Renal pelvis (tissue), 4 donors: Measurements from ENCODE around the gene SEMA6A. TPM values are rescaled to one million over a fixed set of nuclear protein-coding genes. Genes with fewer than 3 reads are reported as not detected.

Experiments used
- DNase-seq: peaks from one replicate; pipeline ENCODE4 v3.0.0-alpha.2; 2013
- polyA plus RNA-seq, 3 donors: library from polyadenylated mRNA; unstranded; fragments of 120-200 nt; gene quantifications; one replicate each; pipeline ENCODE4 v1.2.1, GENCODE V29; 2013; ENCODE audit not compliant: insufficient read length in 3 of 3

Gene SEMA6A
- polyA plus RNA-seq, 3 donors, result 46.0 to 67.2 (median 64.2) TPM

DNA sequence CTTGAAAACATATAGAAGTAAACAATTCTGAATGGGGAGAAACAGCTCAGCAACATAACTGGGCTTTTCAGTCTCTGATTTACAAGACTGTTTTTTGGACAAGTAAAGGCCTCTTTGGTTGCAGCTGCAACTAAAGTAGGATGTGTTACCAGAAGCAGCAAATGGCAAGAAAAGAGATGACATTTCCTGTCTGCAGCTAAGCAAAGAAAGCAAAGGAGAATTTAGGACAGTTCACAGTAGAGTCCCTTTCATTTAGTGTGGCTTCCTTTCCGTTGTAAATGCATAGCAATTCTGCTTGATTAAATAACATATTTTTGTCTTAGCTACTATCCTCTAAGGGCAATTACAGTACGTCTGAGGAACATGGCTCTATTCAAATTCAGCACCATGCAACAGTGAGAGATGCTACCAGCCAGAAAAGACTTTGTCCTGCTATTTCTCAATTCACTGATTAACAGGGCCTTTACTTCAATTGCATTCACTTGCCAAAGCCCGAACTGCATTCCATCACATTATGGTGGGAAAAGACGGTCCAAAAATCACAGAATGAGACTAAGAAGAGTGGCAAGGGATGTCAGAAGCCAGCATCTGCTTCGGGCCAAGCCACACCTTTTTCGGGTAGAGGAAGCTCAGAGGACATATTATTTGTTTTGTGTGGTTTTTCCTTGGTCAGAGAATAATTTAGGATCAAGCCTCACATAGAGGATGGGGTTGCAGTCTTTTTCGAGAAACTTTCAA is 107.7 kb downstream of the SEMA6A start:
- DNase-seq, result no peak

DNA sequence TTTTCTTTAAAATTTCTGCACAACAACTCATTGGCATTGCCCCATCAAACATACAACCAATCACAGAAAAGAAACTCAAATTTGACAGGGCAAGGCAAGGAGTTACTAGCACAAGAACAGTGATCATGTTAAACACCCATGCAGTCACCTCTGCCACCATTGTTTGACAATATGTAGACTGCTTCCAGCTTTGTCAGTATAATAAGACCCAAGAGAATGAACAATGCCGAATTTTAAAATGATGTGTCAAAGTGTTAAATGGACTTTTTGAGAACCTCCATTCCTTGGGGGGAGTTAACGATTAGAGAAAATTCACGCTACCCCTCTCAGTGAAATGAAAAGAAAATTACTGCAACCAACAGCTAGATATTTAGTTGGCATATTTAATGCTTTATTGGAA is 109.2 kb downstream of the SEMA6A start:
- DNase-seq, result no peak

DNA sequence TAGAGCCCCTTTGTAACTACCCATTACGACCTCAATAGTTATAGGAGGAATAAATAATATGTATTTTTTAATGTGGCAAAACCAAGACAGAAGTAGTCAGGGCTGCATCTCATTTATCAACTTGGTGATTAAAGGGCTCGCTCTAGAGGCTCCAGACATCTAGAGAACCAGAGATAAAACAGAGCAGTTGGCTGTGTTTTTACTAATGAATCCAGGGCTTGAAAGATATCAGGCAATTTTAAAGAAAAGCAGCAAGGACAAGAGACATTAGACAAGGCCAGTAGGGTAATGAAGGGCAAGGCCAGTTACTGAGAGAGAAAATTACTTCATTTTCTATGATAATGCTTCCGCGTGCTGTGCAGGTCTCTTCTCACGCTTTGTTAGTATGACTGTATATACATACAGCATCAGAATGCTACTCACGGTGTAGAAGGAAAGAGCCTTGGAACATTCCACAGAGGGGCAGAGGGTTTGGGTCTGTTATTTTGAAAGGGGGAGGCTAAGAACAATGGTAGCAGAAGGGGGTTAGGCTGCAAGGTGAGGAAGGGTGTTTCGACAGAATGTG is 110.4 kb downstream of the SEMA6A start:
- DNase-seq, result no peak

DNA sequence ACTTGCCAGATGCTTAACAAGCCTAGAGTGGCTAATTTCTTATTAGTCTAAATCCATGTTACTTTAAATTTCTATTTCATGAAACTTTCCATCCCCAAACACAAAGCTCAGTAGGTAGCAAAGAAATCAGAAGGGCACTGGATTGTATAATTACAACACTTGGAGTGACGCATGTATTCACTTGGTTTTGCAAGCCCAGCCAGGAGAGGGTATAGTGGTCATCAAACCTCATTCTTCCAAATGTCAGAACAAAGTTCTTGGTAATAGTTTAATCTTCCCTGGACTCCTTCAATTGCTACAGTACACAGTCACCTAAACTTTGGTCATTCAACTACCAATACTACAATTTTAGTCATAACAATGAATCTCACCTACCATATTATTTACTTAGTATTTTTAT is 112.1 kb downstream of the SEMA6A start:
- DNase-seq, result no peak

DNA sequence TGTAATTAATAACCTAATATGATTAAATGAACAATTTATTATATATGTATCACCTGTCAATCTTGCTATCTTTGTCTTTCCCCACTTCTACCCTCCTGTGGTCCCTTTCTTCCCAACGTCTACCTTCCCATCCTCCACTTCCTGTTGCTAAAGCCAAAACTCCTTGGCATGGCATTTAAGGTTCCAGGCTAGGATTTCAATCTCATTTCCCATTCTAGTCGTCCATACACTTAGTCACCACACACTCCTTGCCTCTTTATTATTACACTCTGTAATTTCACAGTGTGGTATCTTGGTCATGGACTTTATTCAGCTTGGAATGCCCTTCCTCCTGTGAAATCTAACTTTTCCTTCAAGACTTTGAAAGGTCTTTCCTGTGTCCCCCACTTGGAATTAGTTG is 115.3 kb downstream of the SEMA6A start:
- no peak for DNase-seq

DNA sequence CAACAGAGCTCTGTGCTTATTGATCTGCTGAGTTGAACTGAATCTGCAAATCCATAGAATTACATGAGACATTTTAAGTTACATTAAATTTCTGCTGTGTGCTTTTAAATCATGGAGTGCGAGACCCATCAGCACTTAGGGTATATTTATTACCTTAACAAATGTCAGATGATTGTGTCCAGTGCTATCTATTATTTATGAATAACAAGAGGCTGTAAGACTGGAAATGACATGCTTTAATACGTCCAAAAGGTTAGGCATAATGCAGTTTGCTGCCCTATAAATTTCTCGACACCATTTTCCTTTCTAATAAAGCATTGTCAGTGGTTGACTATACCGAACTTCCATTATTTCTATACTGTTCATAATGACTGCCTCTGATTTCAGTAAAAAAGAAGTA is 117.6 kb downstream of the SEMA6A start:
- DNase-seq, result no peak

DNA sequence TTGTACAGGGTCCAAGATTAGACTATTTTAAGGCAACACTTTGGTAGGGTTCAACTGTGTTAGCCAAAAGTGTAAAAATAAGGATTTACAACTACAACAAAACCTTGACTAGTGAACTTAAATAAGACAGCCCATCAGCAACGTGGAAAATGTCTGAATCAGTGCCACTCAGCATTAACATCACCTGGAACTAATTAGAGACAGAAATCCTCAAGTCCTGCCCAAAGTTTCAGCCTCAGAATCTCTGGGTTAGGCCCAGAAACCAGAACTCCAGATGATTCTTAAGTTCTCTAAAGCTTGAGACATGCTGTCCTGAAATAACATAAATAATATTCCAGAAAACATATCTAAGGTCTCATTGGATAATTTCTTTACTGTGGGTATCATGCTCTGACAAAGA is 118.6 kb downstream of the SEMA6A start:
- DNase-seq, result no peak

DNA sequence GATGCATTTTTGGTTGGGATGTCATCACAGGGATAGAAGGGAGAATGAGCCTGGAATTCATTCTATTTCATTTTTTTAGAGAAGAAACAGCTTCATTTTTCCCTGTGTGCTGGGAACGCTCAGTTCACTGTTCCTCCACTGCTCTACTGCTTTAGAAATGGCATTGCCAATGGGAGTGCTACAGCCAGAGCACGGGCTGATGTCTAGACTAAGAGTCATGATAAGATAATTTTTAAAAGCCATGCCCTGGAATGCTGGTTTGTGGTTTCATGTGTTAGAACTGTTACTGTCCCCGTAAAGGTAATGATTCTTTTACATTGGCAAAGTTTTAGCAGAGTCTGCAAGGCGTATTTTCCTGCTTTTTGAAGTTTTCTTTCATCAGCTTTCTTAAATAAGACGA is 119.6 kb downstream of the SEMA6A start:
- DNase-seq, result no peak

DNA sequence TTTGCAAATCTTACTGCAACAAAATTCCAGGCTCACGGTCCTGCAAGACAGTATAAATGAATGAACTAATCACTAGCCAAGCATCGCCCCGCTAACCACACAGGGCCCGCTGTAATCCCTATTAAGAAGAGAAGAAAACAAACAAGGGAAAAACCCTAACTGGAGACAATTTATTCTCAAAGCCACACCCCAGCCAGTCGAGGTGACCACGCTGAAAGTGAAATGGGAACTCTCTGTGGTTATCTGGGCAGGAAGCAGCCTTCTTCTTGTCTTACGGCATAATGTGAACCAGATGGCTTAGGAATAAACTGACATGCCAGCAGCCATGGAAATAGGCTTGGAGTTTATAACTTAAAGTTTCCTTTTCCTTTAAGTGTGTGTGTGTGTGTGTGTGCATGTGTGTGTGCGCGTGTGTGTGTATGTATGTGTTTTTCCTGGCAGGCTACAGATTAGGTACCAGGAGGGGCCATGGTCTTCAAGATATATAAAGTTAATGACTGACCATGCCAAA is 120.2 kb downstream of the SEMA6A start:
- DNase-seq, result peak; percentile 63

DNA sequence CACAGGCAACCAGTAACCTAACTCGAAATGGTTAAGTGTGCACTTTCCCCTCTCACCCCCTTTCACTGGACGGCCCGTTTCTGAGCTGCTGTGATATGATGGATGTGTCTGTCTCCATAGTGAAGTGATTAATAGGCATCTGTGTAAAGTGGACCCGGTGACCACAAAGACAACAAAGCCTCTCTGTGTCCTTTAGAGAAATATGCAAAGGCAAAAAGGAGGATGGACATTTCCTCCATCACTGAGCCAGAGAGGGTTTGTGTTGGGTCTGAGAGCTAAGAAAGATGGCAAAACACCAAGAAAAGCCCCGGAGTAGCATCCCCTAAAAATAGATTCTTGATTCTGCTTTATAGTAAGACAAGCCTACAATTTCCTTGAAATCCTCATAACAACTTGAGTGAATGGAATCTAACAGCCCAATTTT is 120.6 kb downstream of the SEMA6A start:
- no peak for DNase-seq

DNA sequence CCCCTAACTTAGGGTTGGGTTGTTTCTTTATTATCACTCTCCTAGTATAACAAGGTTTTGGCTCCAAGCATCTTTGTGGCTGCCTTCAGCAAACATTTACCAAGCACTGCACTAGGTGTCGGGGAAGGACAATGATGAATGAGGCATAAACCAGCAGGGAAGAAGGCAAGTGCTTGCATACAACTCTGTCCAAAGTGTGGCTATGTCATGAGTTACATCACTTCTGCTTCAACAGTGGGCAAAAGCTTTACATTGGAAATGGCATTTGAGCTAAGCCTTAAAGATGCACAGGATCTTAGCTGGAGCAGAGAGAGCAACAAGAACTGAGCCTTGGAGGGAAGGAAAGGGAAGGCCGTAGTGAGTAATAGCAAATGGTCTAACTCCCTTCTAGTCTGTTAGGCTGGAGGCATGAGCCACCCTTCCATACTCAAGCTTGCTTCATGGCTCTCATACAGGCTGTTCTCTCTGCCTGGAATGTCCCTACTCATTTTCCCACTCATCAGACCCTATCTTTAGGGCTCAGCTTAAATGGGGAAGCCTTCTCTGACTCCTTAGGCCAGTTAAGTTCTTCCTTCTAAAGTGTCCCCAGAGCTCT is 121.8 kb downstream of the SEMA6A start:
- no peak for DNase-seq

DNA sequence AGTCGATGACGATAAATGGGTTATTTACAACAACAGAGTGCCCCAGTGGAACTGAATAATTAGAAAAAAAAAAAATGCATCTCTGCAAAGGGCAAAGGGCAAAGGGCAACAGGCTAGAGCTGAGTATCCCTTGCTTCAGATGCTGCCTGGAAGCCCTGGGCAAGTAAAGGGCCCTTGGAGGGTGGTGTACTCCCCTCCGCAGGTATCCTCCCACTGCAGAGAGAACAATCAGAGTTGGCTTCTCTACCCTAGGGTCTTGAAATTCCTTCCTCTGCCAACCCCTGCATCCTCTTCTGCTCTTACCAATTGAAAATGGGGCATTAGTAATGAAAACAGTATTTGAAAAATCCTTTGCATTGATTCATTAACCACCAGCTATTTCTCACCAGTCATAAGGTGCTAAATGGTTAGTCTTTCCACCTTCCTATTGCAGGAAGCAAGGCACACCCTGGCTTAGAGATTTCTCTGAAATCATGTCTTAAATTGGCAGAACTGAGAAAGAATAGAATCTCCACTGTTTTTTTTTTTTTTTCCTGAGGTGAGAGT is 122.6 kb downstream of the SEMA6A start:
- DNase-seq, result no peak

DNA sequence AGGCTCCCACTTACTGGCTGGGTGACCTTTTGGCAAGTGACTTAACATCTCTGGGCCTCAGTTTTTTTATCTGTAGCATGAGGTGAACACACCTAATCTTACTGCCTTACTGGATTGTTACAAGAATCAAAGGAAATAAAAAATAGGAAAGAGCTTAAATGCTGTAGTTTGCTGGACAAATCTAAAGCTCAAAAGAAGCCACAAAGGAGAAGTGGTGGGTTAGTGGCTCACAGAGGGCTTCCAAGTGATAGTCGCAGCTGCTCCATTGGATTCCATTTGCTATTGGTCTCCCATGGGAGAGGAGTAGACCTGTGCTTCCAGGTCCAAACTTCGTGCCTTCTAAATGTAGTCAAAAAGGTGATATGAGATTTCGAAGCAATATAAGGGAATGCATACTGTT is 123.6 kb downstream of the SEMA6A start:
- no peak for DNase-seq

DNA sequence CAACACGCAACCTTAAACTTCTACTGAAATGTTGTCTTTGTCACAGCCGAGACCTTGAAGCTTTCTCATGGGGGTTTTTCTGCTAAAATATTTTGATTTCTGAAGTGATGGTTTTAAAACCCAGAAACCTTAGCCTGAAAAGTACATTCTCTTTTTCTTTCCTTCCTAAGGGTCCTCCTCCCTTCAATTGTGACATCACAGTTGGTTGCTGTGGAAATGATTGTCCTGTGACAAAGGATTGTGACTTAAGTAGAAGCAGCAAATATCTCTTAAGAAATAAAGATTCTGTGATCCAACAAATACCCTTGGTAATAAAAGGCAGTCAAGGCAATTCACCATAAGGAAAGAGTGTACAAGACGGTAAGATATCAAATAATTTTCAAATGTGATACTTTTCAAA is 125.2 kb downstream of the SEMA6A start:
- DNase-seq, result no peak

DNA sequence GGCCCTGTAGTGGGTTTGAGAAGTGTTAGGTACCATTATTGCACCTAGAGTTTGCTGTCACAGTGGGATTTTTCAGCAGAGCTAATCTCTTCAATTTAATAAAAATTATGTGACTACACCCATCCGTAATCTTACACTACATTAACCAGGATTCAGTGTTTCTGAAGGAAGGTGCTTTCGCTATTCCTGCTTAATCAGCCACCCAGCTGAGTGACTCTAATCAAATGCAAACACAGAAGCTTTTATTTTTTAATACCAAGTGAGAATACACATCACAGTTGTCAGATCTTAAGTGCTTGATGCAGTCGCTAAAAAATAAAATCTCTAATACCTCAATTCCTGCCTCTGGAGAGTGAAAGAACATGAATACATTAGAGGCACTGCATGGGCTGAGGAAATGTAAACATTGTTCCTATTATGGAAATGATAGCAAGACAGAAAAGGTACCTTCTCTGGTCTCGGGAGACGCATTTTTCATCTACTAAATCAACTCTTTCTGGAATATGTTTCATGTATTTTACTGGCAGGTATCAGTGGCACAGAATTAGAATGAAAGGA is 125.7 kb downstream of the SEMA6A start:
- no peak for DNase-seq

DNA sequence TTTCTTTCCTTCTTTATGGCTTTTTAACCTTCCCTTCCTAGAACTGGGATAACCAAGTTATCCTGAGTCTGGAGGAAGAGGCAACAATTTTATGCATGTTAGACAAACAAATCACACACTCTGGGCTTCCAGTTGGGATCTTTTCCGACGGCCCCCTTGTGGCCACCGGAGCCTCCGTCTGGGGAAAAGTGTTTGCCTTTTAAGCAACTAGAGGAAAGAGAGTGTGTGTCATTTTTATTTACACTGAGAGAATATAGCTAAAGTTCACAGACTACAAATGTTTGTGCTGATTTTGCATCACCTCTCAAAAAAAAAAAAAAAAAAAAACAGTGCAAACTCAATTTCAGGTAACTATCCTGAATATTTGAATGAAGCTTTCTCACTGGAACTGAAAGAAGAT is 126.2 kb downstream of the SEMA6A start:
- DNase-seq, result no peak

DNA sequence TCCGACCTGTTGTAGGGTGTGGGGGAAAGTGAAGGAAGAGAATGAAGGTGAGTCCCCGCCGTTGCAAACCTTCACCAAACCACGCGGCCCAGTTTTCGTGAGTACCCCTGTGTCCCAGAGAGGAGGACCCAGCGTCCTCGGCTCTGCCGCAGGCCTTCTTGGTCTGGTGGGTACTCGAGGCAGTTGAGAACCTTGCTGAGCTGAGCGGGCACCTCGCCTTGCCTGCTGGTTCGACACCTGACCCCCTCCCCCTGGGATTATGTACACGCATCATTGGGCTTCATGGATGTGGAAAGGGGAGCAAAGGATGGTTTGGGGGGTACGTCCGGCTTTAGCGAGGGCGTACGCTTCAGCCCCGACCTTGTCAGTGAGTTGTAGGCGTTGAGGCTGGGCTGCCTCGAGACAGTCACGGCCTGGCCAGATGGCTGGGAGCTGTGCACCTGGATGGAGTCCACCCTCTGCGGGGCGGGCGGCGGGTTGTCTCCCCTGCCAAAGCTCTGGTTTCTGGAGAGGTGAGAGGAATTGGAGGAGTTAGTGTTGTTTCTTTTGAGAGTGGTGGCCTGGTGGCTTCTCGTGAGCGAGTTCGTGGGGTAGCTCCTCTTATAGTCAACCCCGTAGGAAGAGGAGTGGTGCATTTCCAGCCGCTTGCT is 128.1 kb downstream of the SEMA6A start:
- DNase-seq, result no peak

DNA sequence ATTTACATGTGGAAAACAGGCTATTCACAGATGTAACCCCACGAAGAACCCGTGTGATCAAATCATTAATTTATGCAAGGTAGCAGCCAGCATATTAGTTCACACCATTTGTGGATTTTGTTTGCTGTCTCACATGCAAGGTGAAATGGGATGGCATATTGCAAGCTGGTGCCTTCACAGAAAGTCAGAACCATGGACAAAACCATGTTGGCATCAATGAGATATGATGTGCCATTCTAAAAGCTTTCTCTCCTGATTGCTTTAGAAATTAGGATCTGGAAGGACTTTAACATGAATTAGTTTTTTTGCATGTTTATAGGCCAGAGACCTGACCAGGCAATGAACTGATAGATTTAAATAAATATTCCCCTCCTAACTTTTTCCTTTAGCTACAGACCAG is 129.3 kb downstream of the SEMA6A start:
- no peak for DNase-seq

DNA sequence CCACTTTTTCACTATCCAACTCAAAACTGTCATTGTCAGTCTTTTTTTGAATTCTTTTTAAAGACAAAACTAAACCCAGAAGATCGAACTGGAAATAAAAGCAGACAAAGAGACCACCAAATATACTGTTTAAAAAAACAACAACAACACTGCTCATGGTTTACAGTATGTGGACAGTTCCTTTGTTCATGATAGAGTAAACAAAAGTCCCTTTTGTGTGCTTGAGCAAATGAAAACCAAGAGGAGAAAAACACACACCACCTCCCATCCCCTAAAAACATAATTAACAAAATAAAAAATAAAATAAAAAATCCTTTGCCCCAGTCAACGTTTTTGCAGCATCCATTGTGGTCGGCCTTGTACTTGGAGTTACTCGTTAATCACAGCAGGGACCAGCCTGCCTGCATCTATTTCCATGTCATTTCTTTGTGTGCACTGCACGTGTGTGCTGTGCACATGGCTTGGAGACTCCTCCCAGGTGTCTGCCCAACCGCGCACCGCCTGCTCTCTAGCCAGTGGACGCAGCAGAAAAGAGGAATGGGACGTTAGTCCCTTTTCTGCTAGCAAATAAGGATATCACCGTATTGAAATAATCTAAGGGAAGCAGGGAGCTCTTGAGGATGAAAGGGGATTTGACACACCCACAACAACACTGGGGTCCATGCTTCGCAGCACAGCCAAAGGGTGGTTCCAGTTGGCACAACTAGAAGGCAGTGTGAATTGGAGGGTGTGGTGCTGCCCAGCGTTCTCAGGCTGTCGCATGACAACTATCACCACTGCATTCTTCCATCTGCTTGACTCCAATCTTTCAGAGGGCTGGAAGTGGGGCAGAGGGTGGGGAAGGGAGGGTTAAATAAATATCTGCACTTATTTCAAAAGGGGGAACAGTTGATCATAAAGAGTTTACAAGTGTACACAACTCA is 130.0 kb downstream of the SEMA6A start:
- no peak for DNase-seq

DNA sequence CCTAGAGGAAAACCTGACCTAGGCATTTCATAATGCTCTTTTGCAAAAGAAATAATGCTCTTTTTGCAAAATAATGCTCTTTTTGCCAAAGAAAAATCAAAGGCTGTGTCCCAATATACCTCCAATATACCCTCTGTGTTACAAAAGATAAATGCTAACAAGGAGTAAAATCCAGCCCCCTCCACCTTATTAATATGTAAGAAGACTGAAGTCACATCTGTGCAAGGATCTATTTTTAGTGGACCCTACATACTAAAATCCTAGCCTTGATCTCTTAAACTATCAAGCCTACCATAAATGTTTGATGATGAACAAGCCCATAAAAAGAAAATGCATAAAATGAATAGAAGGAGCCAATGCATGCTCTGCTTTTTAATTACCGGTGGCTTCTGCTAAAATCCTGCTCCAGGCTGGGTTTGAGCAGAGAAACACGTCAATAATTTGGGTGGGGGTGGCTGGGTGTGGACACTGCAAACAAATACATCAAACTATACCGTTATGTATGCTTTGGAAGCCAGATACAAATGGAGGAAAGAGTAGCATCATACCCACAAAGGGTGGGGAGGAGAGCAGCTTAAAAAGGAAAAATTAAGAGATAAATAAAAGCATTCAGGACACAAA is 131.6 kb downstream of the SEMA6A start:
- no peak for DNase-seq

DNA sequence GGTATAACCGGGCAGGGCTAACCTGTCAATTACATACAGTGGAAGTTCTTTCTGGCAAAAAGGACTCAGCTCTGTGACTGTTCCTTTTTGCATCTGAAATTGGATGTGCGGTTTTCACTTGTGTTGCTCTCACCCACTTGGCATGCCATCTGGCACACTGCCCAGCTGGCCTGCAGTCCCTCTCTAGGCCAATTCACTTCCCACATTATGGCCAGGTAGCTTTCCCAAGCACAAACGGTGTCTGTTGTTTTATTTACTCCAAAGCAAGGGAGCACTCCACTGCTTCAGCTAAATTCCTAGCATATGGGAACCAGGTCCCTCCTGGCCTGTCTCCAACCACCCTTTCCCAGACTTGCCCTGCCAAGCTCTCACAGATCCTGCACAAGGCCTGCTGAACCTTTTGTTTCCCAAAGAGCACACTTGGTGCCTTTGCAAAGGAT is 132.5 kb downstream of the SEMA6A start:
- no peak for DNase-seq
